HG03521 (cell line): ENCODE measurements around the gene CBLIF.
"Not testable (repeated sequence)": the region's sequence is repeated elsewhere in the genome, so short reads cannot be mapped to it uniquely, and the experiment has no call there.

ENCODE experiments used
- ATAC-seq: cut with Tn5 transposase; IDR thresholded peaks from one replicate; pipeline ENCODE4 v1.9.1; 2021; ENCODE audit warnings: mild to moderate bottlenecking, moderate library complexity; ENCODE audit not compliant: unreplicated experiment

The CBLIF gene

DNA sequence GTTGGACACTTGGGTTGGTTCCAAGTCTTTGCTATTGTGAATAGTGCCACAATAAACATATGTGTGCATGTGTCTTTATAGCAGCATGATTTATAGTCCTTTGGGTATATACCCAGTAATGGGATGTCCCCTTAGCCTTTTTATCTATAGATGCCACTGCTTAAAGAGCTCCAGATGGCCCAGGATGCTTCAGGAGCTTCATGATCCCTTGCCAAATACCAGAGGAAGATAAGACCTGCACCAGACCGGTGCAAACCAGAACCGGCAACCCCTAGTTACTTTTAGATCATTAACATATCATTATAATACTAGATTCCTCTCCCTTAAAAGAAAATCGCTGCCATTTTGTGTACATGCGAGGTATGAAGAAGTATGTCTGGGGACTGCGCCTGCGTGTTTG, 3.1 kb upstream of the CBLIF start:
- ATAC-seq = not testable (repeated sequence)

DNA sequence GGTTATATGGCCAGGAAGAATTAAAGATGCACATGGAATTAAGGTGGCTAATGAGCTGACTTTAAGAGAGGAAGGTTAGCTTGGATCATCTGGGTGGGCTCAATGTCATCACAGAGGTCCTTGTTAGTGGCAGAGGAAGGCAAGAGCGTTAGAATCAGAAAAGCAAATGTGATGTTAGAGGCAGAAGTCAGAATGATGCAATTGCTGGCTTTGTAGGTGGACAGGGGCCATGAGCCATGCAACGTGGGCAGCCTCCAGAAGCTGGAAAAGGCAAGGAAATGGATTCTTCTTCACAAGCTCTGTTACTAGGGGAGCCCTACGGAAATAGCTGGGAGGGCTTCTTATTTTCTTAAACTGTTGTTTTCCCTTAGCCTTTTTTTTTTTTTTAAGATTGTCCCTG, 2.3 kb upstream of the CBLIF start:
- no peak for ATAC-seq

DNA sequence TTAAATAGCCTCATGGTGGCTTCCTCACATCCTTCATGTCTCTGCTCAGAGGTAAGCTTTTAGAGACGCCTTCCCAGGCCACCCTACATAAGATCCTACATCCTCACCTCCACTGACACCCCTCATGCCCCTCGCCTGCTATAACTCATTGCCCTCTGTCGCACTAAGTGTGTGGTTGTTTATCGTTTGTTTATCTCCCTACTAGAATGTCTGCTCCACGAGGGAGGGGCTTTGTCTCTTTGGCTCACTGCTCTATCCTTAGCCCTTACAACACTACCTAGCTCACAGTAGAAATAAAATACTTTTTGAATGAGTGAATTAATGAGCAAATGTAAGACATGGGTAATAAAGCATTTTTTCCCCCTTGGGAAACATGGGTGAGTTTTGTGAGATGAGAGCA, 1.3 kb upstream of the CBLIF start:
- ATAC-seq = no peak

DNA sequence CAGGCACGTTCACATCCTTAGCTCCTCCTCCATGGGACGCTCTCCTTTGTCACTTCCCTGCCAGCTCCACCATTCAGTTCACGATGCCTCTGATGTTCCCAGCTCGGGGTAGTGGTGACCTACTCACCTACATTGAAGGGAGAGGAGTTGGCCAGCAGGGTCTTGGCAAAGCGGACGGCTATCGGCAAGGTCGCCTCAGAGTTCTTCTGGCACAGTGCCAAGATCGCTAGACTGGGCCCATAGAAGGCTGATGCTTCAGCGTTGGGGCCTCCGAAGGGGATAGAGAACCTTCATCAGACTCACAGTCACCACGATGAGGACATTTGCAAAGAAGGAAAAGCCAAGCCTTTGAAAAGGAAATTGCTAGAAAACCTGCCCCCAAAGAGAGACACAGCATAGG, 3.0 kb downstream of the CBLIF start:
- no peak for ATAC-seq

DNA sequence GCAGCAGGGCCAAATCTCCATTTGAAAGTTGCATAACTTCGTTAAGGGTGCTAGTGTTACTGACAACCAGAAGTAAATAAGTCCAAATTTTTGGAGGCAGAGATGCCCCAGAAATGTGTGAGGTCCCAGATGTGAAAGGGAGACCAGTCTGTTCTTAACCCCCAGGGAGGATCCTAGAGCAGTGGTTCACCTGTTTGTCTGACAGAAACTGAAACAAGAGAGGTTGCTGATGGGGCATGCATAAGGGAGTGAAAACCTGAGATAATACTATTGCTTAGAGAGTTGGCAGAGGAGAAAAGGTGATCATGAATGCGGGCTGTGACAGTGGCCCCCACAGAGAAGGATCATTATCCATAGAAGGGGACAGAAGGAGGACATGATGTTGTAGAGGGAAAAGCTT, 3.8 kb downstream of the CBLIF start:
- ATAC-seq = no peak

DNA sequence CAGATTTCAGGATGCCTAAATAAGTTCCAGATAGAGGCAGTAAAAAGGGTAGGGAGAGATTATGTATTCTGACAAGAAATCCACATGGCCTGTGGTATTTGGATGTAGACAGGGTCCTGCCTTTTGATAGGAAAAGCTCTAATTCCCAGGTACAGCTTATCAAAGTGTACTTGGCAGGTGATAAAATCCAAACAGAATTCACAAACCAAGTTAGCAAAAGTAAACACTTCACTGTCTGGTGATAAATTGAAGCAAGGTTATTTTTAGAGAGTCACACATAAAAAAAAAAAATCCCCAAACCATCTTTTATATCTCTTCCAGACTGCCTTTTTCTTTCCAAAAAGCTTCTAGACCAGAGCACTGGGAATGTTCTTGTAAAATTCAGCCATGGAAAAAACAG, 5.7 kb downstream of the CBLIF start:
- no peak for ATAC-seq

DNA sequence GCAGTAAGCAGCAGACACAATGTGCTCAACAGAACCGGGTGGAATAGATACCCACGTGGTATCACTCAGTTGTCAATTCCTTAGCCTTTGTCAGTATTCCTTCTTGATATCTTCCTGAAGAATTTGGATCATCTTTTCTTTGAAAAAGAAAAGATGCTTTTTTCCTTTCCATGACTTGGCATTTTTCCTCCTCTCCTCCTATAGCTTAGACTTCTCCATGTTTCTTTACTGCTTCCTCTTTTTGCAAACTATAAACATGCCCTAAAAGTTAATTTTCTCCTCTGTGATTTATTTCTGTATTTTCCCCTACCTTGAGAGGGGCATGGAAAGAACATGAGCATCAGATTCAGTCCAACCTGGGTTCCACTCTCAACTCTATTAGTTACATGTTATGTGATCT, 11.7 kb downstream of the CBLIF start:
- no peak for ATAC-seq

DNA sequence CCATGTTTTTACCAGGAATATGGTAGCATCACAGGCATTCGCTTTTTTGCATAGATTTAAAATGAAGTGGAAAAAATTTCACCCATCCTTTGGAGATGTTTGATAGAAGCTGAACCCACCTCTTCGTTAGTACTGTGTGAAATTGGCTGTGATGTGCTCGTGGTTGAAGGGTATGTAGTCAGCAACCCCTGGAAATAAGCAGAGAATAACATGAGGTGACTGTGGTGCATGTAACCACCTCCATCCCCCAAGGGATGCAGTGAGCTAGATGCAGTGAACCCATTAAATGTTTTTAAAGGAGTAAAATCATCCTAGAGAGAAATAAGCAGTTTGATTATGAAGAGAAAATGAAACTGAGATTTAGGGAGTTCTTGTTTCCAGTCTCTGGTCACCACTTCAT, 15.9 kb downstream of the CBLIF start:
- ATAC-seq = no peak

DNA sequence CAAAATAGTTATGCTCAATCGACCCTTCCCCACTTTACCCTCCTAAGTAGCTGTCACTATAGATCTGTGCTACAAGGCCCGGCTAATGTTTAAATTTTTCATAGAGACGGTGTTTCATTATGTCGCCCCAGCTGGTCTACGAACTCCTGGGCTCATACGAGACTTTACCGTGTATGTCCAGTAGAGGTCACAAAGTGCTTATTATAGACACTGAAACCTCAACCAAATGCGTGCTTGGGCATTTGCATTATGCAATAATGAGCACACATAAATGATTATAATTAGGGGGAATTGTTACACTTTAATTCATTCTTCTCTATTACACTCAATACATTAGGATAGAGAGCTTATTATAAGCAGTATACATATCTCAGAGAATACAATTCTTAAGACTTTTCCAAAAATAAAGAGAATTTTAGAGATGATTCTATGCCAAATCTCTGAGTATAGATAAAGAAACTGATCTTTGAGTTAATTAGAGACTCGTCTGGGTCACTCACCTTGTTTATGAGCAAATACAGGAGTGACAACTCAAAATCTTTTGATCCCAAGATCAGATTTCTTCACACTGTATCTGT, 22.2 kb downstream of the CBLIF start:
- ATAC-seq = peak; percentile 88

DNA sequence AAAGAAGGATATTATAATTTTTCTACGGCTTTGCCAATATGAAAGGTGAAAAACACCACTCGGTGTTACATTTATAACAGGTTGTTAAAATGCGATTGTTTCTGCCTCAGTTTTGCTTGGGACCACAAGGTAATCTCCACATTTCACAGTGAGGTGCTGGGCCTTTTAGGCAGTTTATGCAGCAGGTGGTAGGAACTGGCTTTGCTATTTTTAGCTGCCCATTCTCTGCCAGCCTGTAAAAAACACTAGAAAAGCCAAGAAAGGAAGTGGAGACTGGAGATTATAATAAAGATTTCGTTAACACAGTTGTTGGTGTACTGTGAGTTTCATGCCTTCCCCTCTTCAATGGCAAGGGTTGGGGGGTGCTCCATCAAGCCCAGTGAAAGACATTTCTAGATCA, 26.7 kb downstream of the CBLIF start:
- no peak for ATAC-seq

DNA sequence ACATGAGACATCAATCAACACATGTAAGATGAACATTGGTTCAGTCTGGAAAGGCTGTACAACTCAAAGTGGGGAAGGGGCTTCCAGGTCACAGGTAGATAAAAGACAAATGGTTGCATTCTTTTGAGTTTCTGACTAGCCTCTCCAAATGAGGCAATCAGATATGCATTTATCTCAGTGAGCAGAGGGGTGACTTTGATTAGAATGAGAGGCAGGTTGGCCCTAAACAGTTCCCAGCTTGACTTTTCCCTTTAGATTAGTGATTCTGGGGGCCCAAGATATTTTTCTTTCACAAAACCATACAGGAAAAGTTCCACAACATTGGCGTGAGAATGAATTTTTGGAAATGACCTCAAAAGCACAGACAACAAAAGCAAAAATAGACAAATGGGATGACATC, 28.9 kb downstream of the CBLIF start:
- ATAC-seq = not testable (repeated sequence)

DNA sequence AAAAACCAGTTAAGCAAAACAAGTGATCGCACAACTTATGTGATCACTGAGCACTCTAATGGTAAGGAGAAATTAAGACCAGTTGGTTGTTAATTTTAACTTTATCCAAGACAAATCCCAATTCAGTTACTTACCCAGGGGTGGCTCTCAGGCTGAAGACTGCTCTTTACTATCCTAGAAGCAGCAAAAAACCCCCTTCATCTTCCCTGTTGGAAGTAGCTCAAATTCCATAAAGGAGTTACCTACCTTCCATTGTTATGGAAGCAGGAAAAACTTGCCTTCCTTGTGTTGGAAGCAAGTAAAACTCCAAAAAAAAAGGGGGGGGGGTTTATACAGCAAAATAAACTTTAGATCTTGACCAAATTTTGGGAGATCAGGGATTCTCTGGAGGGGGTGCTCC, 29.5 kb downstream of the CBLIF start:
- ATAC-seq = no peak

DNA sequence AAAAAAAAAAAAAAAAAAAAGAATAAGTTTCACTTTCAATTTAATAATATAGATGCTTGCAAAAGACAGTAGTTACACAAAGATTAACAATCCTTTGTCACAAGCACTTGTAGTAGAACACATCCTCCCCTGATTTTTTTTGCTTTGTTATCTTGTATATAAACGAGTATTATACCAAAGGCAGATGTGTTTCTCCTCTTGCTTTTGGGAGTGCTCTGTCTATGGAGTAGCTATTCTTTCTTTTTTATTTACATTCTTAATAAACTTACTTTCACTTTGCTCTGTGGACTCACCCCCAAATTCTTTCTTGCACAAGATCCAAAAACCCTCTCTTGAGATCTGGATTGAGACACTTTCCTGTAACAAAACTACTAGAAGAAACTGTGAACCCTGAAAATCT, 31.3 kb downstream of the CBLIF start:
- no peak for ATAC-seq

DNA sequence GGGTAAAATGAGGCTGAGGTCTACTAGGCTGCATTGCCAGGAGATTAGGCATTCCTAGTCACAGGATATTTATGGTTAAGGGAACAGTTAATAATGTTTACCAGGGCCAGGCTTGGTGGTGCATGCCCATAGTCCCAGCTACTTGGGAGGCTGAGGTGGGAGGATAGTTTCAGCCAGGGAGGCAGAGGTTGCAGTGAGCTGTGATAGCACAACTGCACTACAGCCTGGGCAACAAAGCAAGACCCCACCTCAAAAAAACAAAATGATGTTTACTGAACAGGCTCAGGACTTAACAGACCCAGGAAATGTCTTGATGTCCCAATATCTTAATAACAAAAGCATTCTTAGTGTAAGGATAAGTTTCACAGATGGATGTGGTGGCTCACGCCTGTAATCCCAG, 31.9 kb downstream of the CBLIF start:
- no peak for ATAC-seq

DNA sequence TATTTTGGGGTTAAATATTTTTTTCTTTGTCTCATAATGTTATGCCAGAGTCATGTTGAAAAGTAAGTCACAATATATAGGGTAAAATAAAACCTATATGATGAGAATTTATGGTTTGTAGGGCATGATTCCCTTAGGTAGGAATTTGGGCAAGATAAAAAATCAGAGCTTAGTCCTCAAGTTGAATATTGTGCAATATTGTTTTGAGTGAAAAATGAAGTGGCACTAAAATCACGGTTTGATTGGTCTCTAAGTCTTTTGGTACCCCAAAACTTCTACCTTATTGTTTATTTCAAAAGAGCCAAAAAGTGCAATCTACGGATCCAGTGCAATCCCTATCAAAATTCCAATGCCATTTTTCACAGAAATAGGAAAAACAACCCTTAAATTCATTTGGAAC, 33.1 kb downstream of the CBLIF start:
- ATAC-seq = no peak

DNA sequence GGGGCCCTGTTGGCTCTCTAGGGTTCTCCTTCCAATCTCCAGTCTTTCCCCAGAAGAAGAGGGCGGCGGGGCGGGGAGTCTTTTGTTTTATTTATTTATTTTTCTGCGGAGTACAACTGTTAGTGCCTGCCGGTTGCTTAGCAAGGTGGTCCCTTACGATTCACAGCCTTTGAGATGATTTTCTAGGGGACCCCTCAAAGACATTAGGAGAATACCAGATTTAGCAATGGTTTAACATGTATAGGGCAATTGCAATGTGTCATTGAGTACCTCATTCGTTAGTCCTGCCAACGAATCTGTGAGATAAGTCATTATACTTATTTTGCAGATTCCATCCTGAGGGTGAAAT, 34.4 kb downstream of the CBLIF start:
- no peak for ATAC-seq

DNA sequence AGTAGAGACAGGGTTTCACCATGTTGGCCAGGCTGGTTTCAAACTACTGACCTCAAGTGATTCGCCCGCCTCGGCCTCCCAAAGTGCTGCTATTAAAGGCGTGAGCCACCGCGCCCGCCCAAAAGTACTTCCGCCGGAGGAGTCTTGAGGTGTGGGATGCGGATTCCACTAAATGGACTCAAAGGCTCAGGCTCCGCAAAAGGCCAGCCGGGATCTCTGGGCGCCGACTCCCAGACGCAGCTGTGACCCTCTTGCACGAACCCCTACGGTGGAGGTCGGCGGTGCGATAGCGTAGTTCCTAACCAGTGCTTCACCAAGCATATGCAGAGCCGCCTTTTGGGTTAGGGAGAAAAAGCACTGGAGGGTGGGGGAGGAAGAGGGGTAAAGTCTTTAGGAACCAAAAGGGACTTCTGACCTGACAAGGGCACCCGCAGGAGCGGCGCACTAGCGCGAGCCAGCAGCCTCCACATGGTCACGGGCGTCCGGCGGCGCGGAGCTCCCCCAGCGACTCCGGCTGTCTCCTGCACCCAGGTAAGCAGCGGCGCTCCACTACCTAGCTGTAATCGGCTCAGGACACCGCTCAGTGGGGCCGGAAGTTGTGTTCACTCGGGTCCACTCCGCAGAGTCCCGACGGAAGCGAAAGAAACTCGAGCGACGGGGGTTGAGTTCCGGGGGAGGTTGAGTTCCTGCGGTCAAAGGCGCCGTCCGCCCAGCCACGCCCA, 34.9 kb downstream of the CBLIF start, which contains the start of gene MRPL16:
Gene MRPL16 (minus strand): TSS at position 590 of the 722 bp plus-strand sequence. CDS start 120 bp downstream, at position 470.
- peak; percentile 100 for ATAC-seq

DNA sequence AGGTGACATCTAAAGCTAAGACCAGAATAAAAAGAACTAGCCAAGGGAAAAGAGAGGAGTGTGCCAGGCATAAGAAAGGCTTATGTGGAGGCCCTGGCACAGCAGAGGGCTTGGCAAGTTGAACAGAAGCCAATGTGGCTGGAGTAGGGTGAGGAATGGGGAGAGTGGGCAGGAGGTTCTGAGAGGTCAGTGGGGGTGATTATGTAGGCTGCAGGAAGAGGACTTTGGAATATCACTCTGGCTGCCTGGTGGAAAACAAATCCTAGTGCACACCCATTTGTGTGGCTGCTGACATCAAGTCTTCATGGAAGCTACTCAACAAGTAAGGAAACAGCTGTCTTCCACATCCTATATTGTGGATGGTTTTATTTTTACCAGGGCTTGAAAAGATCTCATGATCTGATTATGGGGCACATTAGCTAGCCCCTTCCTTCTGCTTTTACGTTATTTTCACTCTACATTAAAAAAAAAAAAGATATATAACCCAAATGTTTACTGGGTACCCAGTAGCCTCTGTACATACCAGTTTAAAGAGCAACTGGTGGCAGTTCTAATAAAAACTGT, 38.2 kb downstream of the CBLIF start:
- no peak for ATAC-seq

DNA sequence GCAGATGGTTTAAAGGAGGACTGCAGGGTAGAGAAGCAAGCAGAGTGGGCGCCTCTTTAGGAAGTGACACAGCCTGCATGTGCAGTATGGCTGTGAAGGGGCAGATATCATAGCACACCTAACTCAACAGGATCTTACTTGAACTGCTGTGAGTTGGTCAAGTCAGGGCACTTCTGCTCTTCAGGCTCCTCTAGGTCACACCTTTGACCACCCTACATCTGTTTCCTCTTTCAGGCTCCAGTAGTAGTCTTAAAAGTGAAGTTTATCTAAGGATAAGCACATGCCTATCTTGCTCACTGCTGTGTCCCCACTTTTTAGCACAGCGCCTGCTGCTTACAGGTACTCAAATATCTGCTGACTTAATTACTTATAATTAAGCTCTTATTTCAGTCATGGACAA, 41.2 kb downstream of the CBLIF start:
- no peak for ATAC-seq

DNA sequence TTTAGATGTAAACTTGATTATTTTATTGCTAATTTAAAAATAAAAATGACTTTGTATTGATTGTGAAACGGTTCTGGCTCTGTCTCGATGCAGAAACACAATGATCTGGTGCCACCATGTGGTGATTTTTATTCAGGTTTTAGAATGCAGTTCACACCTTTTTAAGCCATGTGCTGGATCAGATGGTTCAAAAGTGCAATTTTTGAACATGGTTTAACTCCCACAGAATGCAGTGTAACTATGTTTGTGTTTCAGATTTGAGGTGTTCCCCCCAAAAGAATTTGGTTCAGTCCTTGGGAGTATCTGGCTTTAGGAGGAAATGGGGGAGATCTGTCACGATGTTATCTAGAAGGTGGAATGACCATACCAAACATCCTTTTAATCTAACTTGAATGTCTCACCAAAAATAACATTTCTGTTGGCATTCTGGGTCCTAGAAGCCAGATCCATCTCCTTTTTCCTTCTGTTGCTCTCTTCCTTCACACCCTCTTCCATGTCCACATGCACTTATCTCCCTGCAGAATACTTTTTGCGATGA, 42.6 kb downstream of the CBLIF start:
- no peak for ATAC-seq

DNA sequence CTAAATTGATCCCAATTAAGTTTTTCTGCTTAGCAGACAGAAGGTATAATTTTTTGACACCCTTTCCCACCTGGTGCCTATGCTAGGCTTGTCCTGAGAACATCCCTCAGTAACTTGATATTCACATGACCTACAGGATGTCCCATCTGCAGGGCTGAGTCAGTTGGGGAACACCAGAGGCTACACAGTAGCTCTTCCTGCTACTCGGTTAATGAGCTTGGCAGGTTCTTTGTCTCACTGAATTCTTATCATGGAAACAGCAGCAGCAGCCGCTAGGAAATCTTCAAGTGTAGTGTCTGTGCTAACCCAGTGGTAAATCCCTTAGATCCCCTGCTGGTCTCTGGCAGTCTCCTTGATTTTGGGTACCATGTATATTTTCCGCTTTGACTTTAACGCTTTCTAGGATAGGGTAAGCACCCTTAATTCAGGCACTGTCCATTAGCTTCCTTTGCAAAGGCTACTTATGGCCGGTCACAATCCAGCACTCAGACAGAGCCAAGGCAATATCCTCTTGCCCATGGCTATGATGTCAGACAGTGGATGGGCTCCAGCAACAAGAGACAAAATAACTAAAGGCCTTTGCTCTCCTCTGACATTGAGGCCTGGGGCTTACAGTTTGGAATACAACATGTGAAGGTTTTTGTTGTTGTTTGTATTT, 43.2 kb downstream of the CBLIF start:
- ATAC-seq = no peak

DNA sequence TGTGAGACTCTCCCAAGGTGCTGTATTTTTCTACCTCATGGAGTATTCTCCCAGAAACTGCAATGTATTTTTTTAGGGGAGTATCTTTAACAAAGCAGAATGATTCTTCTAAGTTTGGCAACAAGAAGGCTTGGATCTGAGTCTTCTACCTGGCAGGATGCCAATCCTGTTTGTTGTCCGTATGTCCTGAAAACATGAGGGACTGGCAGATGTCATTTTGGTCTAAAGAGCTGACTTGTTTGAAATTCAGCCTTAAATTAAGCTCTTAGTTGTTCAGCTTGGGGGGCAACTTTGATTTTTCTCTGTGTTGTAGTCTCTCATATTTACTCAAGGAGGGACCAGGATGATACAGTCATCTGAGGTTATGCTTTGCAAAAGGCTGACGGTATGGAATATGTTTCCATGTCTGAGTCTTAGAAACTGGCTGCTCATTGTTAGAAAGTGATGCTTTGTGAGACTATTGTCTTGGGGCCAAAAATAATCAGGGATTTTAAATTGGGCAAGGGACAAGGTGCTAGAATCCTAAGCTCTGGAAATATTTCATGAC, 44.1 kb downstream of the CBLIF start:
- no peak for ATAC-seq
